H7 (cell line): ENCODE data around the gene MAN2C1. TPM values are rescaled to one million over a fixed set of nuclear protein-coding genes. Genes with fewer than 3 reads are reported as not detected.
"Not testable (repeated sequence)": the region's sequence is repeated elsewhere in the genome, so short reads cannot be mapped to it uniquely, and the experiment has no call there.

Experiments used
- DNase-seq: peaks from one replicate; pipeline ENCODE4 v3.0.0; 2012
- H3K27me3 ChIP-seq: 2 replicates; pipeline ENCODE4 v1.6.0; 2011; ENCODE audit warnings: mild to moderate bottlenecking, low read length; ENCODE audit not compliant: control insufficient read depth, insufficient read depth
- H3K36me3 ChIP-seq: replicated peaks from 2 replicates; pipeline ENCODE4 v1.5.1; 2011; ENCODE audit warnings: low read length; ENCODE audit not compliant: control insufficient read depth, insufficient read depth
- H3K4me3 ChIP-seq: 2 replicates; pipeline ENCODE4 v1.5.1; 2011; ENCODE audit warnings: low read depth, mild to moderate bottlenecking, control low read depth, low read length, moderate library complexity; ENCODE audit not compliant: insufficient read depth
- total RNA-seq: library from RNA; depleted of rRNA; stranded (reverse); fragments of >200 nt; shearing (Covaris generic); gene quantifications from 2 replicates; pipeline ENCODE4 v1.2.3, GENCODE V29; 2014; rRNA removed

Gene MAN2C1
- total RNA-seq: 79.8 and 118 TPM in 2 replicates

DNA sequence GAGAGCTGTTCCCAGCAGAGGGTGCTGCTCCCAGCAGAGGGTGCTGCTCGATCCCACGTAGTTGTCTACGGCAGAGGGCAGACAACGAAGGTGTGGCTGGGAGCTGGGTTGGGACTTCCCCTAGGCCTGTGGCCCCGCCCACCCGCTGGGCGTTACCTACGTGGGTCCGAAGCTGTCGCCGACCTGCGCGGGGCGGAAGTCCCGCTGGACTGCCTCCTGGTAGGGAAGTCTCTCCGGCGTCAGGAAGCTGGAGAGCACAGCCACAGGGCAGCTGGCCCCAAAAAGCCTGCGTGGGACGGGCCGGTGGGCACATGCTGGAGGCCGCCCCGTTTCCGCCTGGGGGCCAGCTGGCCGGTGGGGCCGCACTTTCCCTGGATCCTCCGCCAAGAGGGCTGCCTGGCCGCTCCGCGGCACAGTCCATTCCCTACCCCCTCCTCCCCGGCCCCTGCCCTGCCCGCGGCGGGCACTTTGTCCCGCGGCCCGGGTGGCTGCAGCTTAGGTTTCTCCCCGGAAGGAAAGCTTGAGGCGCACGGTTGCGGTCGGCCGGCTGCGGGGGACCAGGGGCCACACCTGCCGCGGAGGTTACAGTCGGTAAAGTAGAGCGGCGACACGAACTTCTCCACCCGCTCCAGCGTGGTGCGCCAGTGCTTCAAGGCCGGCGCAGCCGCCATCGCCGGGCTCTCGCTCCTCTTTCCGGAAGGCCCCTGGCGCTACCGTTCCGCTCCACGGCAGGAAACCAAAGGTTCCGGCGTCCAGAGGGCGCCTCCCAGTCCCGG is at the start of gene MAN2C1:
Gene MAN2C1 (minus strand): TSS at position 695 of the 776 bp plus-strand sequence. CDS start 24 bp downstream, at position 671.
- H3K36me3 ChIP-seq: peaks cover 22% of the 10 kb centered on the region
- H3K27me3 ChIP-seq: no peaks in the 10 kb centered on the region
- DNase-seq: peak; percentile 95
- peak within 1 kb of the TSS; percentile 93 for H3K4me3 ChIP-seq

DNA sequence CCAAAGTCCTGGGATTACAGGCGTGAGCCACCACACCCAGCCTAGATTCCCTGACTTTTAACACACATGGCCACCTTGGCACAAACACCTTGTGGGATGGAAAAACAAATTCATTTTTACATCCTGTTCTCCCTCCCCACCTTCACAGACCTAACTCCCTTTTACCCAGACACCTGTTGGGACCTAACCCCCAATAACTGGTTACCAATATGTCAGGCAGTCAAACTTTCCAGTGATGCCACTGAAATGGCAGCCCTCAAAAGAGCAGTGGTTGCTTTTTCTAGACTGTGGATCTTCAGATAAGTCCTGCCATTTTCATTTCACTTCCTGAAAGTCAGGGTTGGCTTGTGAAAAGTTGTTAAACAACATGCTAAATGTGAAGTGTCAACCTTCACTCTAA is 48.2 kb upstream of the MAN2C1 start:
- DNase-seq: no peak
- no peak overlapping the region for H3K4me3 ChIP-seq
- H3K27me3 ChIP-seq: no peaks in the 10 kb centered on the region
- H3K36me3 ChIP-seq: peaks cover 14% of the 10 kb centered on the region

DNA sequence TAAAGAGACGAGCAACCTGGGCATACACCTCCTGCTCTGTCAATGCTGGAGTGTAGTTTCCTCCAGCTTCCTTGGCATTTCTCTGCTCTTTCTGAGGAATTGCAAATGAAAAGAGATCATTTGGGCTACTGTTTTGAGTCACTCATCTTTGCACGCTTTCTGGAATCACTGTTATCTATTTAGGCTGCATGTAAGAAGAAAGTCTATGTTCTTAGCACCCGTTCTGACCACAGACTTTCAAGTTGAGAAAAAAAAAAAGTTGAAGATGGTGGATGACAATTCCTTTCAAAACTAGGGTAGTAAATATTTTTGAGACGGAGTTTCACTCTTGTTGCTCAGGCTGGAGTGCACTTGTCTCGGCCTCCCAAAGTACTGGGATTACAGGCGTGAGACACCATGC is 41.8 kb upstream of the MAN2C1 start:
- no peak for DNase-seq
- Histone ChIP-seq H3K27me3 (no peaks in the 10 kb centered on the region), H3K36me3 (peaks cover 38% of the 10 kb centered on the region), H3K4me3 (no peak overlapping the region)

DNA sequence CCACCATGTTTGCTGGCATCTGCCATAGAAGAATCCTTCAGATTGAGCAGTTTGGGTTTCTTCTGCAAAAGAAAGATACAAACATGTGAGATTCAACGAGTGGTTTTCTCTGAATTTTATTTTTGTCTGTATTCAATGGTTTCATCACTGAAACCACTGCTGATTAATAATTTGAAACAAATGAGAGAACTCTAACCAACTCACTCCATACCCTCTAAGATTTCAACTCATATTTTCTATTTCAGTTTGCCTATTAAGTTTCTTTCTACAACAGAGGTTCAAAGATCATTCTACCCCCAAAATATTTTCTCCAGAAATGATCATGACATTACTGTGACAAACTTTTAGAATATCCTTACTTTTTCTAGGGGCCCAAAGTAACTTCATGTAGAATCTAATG is 38.7 kb upstream of the MAN2C1 start:
- H3K36me3 ChIP-seq: peaks cover 38% of the 10 kb centered on the region
- no peaks in the 10 kb centered on the region for H3K27me3 ChIP-seq
- DNase-seq: no peak
- H3K4me3 ChIP-seq: no peak overlapping the region

DNA sequence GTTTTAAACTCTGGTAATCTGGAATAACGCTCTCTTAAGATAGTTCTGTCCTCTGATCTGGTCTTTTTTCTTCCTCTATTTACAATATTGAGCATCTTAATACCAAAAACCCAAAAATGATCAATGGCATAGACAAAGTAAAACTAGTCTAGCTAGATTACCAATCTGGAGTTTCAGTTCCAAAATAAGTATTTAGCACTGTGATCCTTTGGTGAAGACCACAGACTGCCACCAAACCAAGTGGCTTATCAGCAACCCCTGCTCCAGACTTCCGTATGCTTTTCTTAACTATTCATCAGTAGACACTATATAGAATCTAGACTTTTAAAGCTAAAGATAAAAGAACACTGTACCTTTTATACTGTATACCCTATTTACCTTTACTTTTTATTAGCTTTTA is 35.5 kb upstream of the MAN2C1 start:
- no peak for DNase-seq
- Histone ChIP-seq H3K4me3 (no peak overlapping the region), H3K36me3 (peaks cover 30% of the 10 kb centered on the region), H3K27me3 (no peaks in the 10 kb centered on the region)

DNA sequence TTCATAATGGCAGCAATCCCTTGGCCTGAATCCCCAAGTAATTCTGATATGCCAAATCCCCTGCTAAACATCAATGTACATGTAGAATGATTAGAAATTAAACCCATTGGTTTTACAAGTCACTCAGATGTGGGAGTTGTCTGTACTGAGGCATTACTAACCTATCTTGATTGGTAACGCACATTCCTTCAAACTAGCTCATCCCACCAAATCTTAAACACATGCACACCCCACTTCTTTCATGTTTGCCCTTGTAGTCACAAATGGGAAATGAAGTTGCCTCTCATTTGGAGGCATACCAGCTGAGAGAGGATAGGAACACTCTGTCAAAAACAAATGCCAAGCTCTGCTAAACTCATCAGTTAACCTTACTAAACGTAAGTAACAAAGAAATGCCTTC is 29.1 kb upstream of the MAN2C1 start:
- Histone ChIP-seq H3K36me3 (peaks cover 38% of the 10 kb centered on the region), H3K27me3 (no peaks in the 10 kb centered on the region), H3K4me3 (no peak overlapping the region)
- DNase-seq: no peak

DNA sequence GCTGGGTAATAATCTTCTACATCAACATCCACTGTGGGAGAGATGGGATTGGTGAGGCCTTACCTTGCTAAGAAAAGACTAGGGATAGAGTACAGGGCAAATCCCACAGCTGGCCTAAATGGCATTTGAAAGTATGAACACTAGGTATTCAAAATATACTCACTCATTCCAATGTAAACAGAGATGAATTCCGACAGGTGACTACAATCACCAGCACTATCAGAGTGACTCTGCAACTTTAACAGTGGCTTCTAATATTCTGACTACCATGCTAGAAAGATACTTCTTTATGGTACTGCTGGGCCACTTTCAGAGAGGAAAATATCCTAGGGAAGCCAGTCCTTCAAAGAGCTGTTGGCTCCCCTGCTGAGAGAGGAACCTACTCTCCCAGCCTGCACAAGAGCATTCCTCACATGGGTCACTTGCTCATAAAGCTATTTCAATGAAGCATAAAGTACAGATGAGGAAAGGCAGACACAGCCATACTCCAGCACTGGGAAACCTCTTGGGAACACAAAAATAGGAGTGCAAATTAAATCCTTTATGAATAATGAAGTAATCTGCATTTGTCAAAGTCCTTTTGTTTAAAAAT is 21.5 kb upstream of the MAN2C1 start:
- DNase-seq: no peak
- Histone ChIP-seq H3K4me3 (no peak overlapping the region), H3K36me3 (peaks cover 63% of the 10 kb centered on the region), H3K27me3 (no peaks in the 10 kb centered on the region)

DNA sequence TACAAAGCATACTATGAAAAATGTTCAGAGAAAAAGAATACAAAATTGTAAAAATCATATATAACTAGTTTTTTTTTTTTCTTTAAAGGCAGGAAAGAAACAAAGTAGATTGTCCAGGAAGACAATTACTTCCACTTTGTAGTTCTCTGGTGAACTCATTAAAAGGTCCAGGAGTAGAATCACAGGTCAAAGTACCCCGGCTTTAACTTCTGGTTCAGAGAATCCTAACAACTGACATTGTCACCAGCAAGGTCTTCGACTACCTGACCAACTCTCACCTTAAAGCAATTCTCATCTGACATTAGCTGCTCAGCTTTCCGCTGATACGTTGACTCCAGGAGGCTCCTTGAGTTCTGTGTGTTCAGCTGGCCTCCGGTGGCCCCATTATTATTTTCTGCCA is 15.6 kb upstream of the MAN2C1 start:
- DNase-seq, H3K4me3 ChIP-seq, H3K27me3 ChIP-seq: not testable (repeated sequence)
- H3K36me3 ChIP-seq: peaks cover 46% of the 10 kb centered on the region

DNA sequence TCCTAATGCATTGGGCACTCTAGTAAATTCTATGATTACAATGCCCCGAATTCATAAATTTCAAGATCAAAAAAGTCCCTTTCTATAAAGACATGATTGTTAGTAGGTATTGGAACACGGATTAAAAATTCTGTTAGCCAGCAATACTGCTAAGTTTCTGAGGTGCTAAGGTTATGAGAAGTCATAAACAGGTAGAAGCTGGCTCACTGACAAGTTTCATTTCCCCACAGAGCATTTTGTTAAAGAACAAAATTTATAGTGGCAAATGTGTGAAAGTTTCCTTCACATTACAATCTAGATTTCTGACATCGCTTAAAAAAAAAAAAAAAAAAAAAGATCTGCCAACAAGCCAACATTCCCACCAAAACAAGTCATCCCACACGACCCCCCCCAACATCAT is 12.4 kb upstream of the MAN2C1 start:
- no peak for DNase-seq
- Histone ChIP-seq H3K36me3 (peaks cover 31% of the 10 kb centered on the region), H3K4me3 (no peak overlapping the region), H3K27me3 (no peaks in the 10 kb centered on the region)

DNA sequence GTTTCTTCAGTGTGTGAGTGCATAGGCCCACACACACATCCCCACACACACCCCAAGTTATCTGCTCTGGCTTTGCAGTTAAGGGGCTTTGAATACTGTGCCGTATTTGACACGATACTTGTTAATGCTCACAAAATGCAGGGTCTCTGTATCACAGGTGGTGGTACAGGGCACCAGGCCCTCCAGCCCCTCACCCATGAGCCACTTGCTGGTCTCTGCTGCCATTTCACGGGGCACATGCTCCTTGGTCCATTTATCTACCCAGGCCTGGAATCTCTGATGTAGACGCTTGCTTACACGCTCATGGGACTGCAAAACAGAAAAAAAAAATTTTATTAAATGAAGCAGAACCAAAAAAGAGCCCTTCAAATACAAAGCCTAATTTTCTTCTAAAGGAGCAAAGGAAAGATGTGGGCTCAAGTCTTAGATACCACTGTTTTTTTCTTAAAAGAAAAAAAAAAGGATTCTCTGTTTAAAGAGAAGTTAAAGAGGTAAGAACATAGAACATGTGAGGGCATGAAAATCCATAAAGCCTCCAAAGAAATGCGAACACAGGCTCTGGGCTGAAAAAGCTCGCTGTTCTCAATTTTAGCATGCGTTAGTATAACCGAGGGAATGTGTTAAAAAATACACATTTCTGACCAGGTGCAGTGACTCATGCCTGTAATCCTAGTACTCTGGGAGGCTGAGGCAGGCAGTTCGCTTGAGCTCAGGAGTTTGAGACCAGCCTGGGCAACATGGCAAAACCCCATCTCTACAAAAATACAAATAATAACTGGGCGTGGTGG is 3.7 kb upstream of the MAN2C1 start:
- H3K36me3 ChIP-seq: peaks cover 21% of the 10 kb centered on the region
- DNase-seq: no peak
- no peaks in the 10 kb centered on the region for H3K27me3 ChIP-seq
- no peak overlapping the region for H3K4me3 ChIP-seq

DNA sequence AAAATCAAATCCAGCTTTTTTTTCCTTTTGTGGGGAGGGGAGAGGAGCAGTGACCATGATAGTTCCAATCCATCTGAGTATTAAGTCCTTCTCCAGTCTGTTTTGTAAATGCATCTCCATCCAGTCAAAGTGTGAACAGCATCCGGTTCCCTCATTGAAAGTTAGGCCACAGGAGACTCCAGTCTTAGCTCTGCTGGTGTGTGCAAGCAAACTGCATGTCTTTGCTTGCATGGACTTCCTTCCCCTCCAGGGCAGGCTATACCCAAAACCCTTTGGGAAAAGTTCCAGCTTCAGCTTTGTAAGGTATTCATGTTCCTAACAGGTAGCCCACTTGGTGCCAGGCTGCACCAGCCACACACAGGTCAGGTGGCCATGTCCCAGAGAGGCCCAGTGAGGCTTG is 3.1 kb upstream of the MAN2C1 start:
- H3K36me3 ChIP-seq: peaks cover 25% of the 10 kb centered on the region

DNA sequence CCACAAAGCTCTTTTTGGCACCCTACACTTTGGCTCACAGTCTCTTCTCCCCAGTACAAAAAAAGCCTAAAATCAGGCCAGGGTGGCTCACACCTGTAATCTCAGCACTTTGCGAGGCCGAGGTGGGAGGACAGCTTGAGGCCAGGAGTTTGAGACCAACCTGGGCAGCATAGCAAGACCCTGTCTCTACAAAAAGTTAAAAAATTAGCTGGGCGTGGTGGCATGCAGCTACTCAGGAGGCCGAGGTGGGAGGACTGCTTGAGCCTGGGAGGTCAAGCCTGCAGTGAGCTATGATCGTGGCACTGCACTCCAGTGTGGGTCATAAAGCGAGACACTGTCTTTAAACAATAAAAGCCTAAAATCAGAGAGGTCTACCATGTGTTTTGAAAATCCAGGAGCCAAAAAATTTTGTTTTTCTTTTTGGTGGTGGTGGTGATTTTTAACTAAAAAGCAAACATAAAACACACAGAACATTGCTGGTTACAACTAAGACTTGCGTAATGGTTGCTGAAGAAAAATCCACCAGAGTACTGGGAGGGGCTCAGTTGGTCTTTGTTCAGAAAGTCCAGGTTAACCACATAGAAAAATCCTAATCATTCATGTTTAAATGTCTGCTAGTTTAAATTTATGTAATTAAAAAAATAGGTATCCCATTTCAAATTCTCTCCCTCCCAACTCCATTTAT is 1.6 kb upstream of the MAN2C1 start:
- H3K27me3 ChIP-seq: no peaks in the 10 kb centered on the region
- H3K36me3 ChIP-seq: peaks cover 21% of the 10 kb centered on the region
- no peak overlapping the region for H3K4me3 ChIP-seq
- no peak for DNase-seq

More for the DNA sequence above, 3.1 kb upstream of the MAN2C1 start:
- H3K4me3 ChIP-seq: no peak overlapping the region
- H3K27me3 ChIP-seq: no peaks in the 10 kb centered on the region
- no peak for DNase-seq

DNA sequence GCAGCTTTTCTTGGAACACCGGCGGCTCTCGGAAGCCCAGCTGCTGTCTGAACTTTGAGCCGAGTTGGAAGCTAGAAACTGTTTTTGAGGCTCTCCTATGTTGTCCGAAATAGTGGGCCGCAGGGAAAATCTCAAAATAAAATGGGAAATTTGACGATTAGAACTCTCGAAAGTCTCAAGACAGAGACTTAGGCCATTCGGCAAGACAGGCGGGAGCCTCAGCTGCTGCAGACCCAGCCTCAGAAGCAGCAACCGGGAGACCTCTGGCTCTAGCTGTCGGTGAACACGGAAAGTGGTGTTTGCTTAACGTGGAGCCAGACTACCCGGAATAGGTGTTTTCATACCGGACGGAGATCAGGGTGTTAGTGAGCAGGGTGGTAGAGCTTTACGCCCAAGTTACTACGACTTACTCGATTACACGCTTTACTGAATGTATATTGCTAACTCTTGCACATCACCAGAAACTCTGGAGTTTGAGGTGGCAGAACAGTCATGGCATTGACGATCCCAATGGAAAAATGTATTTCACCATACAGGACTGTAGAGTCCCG is 357 bp upstream of the MAN2C1 start:
- Histone ChIP-seq H3K4me3 (peak overlapping the region; percentile 93), H3K36me3 (peaks cover 21% of the 10 kb centered on the region), H3K27me3 (no peaks in the 10 kb centered on the region)
- DNase-seq: peak; percentile 60

DNA sequence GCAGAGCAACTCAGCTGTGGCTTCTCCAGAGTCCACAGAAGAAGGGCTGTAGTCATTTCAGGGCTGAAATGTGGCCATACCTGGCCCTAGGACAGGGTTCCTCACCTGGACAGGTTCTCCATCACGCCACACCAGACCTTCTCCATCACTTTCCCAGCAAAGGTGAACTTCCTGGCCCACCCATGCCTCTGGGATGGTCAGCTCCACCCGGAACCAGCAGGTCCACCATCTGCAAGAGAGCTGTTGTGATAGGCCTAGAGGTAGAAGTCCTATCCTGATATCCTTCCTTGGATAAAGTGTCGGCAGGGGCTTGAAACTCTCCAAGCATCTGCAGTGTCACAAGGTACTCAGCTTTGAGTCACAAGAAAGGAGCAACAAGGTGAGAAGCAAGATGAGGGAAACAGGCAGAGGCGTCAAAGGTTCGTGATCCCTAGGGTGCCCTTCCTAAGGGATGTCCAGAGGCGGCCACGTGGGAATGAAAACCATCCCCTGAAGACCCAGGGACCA is 948 bp downstream of the MAN2C1 start:
- Histone ChIP-seq H3K4me3 (no peak overlapping the region), H3K36me3 (peaks cover 25% of the 10 kb centered on the region), H3K27me3 (no peaks in the 10 kb centered on the region)
- DNase-seq: no peak
